Brain microvascular endothelial cell (primary cell): ENCODE data around the gene AFF3.
"Not testable (repeated sequence)": the region's sequence is repeated elsewhere in the genome, so short reads cannot be mapped to it uniquely, and the experiment has no call there.

Source experiments
- DNase-seq: peaks from one replicate; pipeline ENCODE4 v3.0.0-alpha.2; 2020
- H3K27ac ChIP-seq: fragments of 250-450 bp; sonication (Bioruptor Pico); 2 replicates; pipeline ENCODE4 v1.5.1; 2020; ENCODE audit warnings: mild to moderate bottlenecking, moderate library complexity
- H3K27me3 ChIP-seq: fragments of 250-450 bp; sonication (Bioruptor Pico); replicated peaks from 2 replicates; pipeline ENCODE4 v1.5.1; 2020; ENCODE audit warnings: mild to moderate bottlenecking
- H3K36me3 ChIP-seq: fragments of 250-450 bp; sonication (Bioruptor Pico); replicated peaks from 2 replicates; pipeline ENCODE4 v1.5.1; 2020; ENCODE audit warnings: mild to moderate bottlenecking
- H3K4me3 ChIP-seq: 2 replicates; pipeline ENCODE4 v1.5.1; 2011; ENCODE audit warnings: low read depth, mild to moderate bottlenecking, control low read depth, low read length, moderate library complexity
- CTCF ChIP-seq: IDR thresholded peaks from 2 replicates; pipeline ENCODE4 v1.5.1; 2011; ENCODE audit warnings: low read depth, mild to moderate bottlenecking, moderate library complexity, low read length, control low read depth, inconsistent platforms; ENCODE audit errors: missing control alignments
- in situ Hi-C: cut with HindIII; loops from 2 replicates; pipeline ENCODE4 v1.10.0; 2017; ENCODE audit warnings: low sequenced_read_pairs, low pct_ligation_motif_present

Gene AFF3

DNA sequence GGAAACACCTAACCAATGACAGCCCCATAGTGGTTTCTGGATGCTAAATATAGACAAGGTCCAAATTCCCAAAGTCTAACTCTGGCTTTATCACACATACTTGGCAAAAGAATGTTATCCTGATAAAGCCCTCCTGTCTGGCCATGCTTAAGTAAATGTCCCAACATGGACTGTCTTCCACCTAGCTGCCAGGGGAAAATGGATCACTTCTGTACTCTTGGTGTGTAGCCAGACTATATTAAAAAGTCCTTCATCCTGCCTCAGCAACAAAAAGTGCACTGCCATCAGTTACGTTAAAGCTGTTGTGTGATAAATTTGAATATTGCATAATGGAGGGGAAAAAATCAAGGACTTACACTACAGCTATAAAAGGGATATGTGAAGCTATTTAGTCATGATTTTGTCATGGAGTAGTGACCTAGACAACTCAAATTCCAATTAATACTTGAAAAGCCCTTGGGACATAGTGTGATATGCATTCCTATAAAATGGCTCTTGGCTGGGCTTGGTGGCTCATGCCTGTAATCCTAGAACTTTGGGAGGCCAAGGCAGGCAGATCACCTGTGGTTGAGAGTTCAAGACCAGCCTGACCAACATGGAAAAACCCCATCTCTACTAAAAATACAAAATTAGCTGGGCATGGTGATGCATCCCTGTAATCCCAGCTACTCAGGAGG, 60.0 kb downstream of the AFF3 start:
- DNase-seq, H3K36me3 ChIP-seq, H3K27me3 ChIP-seq, in situ Hi-C loops, H3K27ac ChIP-seq, H3K4me3 ChIP-seq: not testable (repeated sequence)

DNA sequence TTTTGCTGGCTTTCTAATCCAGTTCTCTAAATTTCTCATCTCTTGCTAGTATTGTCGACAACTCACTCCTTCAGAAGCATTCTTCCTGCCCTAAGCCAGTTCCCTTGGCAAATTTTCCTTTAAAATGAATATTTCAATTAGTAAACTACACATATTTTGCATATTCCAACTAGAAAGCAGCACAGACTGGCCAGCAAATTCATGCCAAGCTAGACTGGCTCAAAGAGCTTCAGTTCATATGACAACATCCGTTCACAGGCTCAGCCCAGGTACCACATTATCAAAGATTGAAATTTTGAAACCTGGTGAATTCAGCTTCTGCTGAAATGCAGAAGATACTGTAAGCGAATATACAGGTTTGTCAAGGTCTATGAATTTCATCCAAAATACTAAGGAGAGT, 64.5 kb downstream of the AFF3 start:
- no peak for DNase-seq
- Histone ChIP-seq H3K27ac (no peak overlapping the region), H3K36me3 (no peaks in the 10 kb centered on the region), H3K27me3 (no peaks in the 10 kb centered on the region), H3K4me3 (no peak overlapping the region)
- in situ Hi-C loops: no loop called here
- no peak for TF ChIP-seq CTCF

DNA sequence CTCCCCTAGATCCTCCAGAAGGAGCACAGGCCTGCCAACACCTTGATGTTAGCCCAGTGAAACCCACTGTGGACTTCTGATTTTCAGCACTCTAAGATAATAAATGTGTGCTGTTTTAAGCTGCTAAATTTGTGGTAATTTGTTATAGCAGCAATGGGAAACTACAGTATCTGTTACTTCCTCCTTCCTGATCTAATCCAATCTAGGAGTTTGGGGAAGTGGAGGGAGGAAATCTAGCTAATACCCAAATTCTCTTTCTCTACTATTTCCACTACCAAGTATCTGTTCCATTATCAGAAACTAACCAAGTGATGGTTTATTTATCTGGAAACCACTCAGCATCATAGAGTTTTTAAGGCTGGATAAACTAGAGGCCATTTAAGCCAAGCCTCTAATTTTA, 64.9 kb downstream of the AFF3 start:
- in situ Hi-C loops: no loop called here
- Histone ChIP-seq H3K4me3 (no peak overlapping the region), H3K27ac (no peak overlapping the region), H3K36me3 (no peaks in the 10 kb centered on the region), H3K27me3 (no peaks in the 10 kb centered on the region)
- no peak for DNase-seq
- no peak for TF ChIP-seq CTCF

GRCh38 chr2:100075532-100075931, 66.9 kb downstream of the AFF3 start:
- Histone ChIP-seq H3K27ac (no peak overlapping the region), H3K27me3 (no peaks in the 10 kb centered on the region), H3K36me3 (no peaks in the 10 kb centered on the region), H3K4me3 (no peak overlapping the region)
- no peak for TF ChIP-seq CTCF
- DNase-seq: no peak
- in situ Hi-C loops: no loop called here

DNA sequence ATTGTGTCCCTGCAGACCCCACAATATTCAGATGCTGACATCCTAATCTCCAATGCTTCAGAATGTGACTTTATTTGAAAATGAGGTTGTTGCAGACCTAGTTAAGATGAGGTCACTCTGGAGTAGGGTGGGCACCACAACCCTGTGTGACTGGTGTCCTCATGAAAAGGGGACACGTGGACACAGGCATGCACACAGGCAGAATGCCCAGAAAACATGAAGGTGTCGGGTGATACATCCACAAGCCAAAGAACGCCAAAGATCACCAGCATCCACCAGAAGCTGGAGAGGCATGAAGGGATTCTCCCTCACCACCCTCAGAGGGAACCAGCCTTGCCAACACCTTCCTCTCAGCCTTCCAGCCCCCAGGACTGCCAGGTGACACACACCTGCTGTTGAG, 69.3 kb downstream of the AFF3 start:
- in situ Hi-C loops: no loop called here
- no peak for TF ChIP-seq CTCF
- H3K4me3 ChIP-seq: no peak overlapping the region
- no peak for DNase-seq
- H3K27me3 ChIP-seq: no peaks in the 10 kb centered on the region
- H3K27ac ChIP-seq: no peak overlapping the region
- no peaks in the 10 kb centered on the region for H3K36me3 ChIP-seq

GRCh38 chr2:100072503-100072902, 69.9 kb downstream of the AFF3 start:
- no peak overlapping the region for H3K4me3 ChIP-seq
- no peak for TF ChIP-seq CTCF
- in situ Hi-C loops: no loop called here
- H3K27ac ChIP-seq: no peak overlapping the region
- H3K27me3 ChIP-seq: no peaks in the 10 kb centered on the region
- H3K36me3 ChIP-seq: no peaks in the 10 kb centered on the region
- DNase-seq: no peak
